GM19025 (cell line): ENCODE results near the gene CARD9.

Source experiments
- ATAC-seq: cut with Tn5 transposase; IDR thresholded peaks from one replicate; pipeline ENCODE4 v1.9.1; 2021; ENCODE audit warnings: mild to moderate bottlenecking, low read depth, moderate library complexity; ENCODE audit not compliant: unreplicated experiment

CARD9 gene

DNA sequence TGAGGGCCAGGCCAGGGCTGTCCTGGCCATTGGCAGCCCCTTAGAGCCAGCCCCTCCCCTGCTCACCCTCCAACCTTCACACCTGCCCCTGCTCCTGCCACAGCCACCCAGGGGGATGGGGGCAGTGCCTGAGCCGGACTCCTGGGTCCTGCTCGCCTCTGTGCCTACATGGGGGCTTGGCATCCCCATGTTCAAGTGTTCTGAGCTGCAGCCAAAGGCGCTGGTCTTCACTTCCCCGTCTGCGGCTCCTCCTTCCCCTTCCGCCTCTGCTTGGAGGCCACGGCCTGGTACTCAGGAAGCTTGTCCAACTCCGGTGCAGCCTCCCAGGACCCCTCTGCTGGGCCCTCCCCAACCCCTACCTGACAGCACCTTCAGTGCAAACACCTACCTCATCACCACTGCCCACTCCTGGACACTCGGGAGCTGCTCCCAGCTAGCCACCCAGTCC lies 7.7 kb downstream of the CARD9 start:
- no peak for ATAC-seq

GRCh38 chr9:136364942-136365774 lies 8.3 kb downstream of the CARD9 start:
- no peak for ATAC-seq

- no peak for ATAC-seq
Measured at GRCh38 chr9:136363949-136364748, 9.3 kb downstream of the CARD9 start.

- peak; percentile 77 for ATAC-seq
Measured at GRCh38 chr9:136363106-136363948, 10.1 kb downstream of the CARD9 start, which contains the start of gene DNLZ. TSS of gene DNLZ (minus strand) at chr9:136363744. CDS start at chr9:136363714, 30 bp downstream.

GRCh38 chr9:136362450-136362784 lies 11.1 kb downstream of the CARD9 start:
- no peak for ATAC-seq

DNA sequence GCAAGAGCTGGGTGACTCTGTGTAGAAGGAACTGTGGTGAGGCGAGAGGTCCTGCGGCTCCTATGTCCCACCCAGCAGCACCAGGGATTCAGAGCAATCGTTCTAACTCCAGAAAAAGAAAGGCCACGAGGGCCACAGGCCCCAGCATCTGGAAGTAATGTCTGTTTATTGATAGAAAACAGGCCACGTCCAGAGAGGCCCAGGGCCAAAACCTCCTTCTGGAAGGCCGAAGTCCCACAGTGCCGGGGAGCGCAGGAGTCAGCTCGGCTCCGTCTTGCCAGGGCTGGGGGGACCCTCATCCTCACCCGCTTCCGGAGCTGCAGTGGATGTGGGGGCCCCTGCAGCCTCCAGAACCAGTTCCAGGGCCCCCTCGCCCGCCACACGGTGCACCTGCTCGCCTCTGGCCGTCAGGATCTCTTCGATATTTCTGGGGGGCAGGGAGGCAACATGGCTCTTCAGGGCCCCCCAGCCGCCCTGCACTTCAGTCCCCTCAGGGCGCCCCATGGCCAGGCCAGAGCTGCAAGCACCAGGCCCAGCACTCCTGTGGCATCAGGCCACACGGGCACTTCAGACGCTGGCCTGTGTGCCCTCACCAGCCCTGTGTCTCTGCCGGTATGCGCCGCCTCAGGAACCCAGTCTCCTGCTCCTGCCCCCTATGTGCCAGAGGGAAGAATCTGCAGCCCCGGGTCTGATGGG lies 11.6 kb downstream of the CARD9 start:
- ATAC-seq, result no peak

DNA sequence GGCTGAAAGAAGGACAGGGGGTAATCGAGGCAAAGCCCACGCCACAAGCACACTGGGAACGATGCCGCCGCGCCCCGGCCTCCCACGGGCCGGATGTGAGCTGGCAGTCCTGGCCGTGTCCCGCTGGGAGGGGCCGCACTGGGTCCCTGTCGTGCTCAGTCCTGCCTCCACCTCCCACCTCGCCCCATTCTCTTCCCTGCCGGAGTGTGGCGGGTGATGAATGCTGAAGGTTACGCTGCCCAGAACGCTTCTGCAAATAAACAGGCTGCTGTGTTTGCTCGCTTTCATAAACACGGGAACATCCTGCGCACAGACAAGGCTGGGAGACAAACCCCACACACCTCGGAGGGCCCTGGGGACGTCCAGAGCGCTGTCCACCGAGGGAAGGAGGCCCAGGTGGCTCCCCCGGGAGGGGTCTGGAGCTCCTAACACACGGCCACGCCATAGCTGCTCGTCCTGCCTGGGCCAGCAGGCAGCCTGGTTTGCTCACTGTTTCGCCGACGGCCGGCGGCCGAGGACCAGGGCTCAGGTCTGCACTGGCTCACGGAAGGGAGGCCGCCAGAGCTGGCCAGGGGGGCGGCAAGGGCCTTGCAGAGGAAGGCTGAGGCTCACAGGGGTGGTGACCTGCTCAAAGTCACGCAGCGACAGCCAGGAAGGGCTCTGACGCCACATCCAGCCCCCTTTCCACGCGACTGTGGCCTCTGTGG lies 12.3 kb downstream of the CARD9 start:
- no peak for ATAC-seq

DNA sequence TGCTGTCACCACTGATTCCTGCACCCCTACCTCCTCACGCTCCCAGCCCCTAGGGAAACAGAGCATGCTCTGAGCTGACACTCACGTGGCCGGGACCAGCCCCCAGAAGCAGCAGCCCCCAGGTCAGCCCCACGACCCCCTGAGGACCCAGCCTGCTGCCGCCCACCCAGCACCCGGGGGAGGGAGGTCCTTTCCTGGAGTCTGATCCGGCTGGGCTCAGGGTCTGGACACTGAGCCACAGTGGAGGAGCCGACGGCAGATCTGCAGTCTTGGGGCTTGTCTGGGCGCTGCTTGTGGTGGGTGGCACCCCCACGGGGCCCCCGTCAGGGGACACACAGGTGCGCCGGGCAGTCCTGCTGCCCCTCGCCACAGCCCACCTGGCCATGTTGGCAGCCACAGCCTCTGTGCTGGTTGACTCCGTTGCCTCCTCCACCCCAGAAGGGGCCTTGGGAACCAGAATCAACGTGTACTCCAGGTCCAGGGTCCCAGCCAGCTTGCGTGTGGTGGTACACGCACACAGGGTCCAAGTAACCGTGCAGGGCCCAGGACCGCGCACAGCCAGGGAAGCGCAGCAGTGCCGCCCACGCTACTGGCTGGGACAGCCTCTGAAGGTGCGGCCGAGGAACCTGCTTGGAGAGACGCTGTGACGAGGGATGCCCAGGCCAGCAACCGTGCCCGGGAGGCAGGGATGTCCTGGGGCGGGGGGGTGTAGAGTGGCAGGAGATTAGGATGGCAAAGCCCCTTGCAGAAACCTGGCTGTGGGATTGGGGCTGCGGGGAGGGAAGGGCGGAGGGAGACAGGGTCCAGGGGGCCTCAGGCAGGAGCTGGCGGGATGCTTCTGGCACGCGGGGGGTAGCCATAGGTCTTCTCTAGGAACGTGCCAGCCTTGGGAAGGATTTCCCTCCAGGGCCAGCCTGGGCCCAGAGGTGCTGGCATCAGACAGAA lies 13.4 kb downstream of the CARD9 start:
- no peak for ATAC-seq

- no peak for ATAC-seq
Measured at GRCh38 chr9:136358888-136359287, 14.6 kb downstream of the CARD9 start.

DNA sequence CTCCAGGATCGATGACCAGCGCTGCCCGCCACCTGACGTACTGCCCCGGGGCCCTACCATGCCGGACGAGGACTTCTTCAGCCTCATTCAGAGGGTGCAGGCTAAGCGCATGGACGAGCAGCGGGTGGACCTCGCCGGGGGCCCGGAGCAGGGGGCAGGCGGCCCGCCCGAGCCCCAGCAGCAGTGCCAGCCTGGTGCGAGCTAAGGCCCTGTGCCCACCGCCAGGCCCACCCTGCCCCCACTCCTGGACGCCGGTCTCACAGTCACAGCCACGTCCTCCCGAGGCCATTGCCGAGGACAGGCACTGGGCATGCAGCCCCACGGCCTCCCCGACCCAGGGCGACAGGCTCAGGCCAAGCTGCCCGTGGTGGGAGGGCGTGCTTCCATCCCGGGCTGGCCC lies 15.5 kb downstream of the CARD9 start:
- no peak for ATAC-seq

DNA sequence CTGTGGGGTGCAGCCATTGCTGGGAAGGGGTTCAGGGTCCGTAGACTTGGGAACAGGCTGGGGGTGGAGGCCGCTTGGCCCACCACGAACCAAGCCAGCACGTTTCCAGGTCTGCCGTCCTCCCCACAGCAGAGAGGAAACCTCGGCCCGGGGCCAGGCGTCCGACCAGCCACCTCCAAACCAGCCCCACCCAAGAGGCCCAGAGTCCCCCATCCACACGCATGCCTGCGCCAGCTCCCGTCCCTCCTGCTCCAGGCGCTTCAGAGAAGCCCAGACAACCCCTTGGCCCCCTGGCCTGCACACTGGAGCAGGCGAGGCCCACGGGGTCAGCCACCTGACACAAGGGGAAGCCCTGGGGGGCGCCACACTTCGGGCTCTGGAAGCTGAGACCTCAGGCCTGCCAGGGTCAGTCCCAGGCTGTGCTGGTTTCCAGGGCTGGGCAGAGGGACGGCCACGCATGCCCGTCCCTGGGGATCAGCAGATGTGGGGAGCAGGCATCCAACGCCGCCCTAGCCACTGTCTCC lies 16.2 kb downstream of the CARD9 start:
- ATAC-seq, result no peak

GRCh38 chr9:136355616-136356557 lies 17.6 kb downstream of the CARD9 start:
- no peak for ATAC-seq

GRCh38 chr9:136354592-136355085 lies 18.8 kb downstream of the CARD9 start:
- ATAC-seq, result no peak

DNA sequence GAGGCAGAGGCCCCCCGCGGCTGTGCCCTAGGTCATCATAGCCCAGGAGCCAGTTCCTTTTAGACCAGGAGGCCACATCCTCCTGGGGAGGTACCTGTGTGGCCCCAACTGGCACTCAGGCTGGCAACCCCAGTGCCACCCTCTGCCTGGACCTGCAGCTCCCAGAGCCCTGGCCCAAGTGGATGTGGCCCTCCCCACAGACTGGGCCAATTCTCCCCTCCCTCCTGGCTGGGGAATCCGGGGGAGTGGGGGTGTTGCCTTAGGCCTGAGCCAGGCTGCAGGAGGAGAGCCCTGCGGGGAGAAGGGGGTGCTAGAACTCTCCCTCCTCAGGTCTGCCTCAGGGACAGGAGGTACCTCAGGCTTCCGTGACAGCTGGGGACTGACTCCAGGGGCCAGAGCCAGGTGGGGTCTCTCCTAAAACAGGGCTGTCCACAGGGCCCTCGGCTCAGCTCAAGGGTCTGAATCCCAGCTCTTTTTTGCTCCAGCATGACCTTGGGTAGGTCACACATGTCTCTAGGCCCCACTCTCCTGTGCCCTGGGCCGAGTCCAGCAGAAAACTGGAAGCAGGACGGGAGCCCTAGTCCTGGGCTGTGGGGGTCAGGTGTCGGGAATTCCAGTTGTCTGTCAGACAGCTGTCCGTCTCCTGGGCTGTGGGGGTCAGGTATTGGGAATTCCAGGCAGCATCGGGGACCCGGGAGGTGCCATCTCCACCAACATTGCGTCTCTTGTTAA lies 19.5 kb downstream of the CARD9 start:
- ATAC-seq, result no peak

DNA sequence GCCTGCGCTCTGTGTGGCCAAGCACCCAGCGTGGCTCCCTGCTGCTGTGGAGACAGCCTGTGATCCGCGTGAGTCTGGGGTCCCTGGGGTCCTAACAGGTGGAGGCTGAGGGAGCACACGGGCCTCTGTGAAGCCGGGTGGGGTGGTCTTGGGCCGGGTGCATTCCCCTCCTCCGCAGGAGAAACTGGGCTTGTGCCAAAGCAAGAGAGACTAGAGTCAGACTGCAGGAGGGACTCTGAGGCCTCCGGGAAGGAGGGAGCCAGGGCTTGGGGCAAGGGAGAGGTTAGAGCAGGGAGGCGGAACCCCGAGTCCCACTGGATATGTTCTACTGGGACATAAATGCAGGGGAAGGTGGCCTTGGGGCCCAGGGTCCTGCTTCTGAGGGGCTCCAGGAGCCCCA lies 20.4 kb downstream of the CARD9 start:
- ATAC-seq, result no peak

GRCh38 chr9:136352682-136353081 lies 20.8 kb downstream of the CARD9 start:
- ATAC-seq, result no peak
